Measurements from ENCODE around the gene RPS15. TPM values are rescaled to one million over a fixed set of nuclear protein-coding genes. Genes with fewer than 3 reads are reported as not detected.

Gene RPS15
- total RNA-seq, 1 donor from 2014 or later: 614 TPM

GRCh38 chr19:1430246-1430645, 8.0 kb upstream of the RPS15 start:
- H3K27ac Mint-ChIP-seq (ENCODE audit: unreplicated experiment): peak overlapping the region; percentile 12
- no peaks in the 10 kb centered on the region for H3K27me3 Mint-ChIP-seq (ENCODE audit: low read depth)
- peaks cover 5% of the 10 kb centered on the region for H3K36me3 Mint-ChIP-seq (ENCODE audit: low read depth)
- DNase-seq (ENCODE audit: low spot score): peak; percentile 84
- no peak overlapping the region for H3K4me3 Mint-ChIP-seq (ENCODE audit: unreplicated experiment)
- no peak for TF ChIP-seq CTCF (IDR thresholded peaks at IDR 0.05)
- no peaks in the 10 kb centered on the region for H3K9me3 Mint-ChIP-seq (ENCODE audit: low read depth)
- no peaks in the 10 kb centered on the region for H3K4me1 Mint-ChIP-seq (ENCODE audit: low read depth)

GRCh38 chr19:1431759-1432506, 6.3 kb upstream of the RPS15 start:
- Mint-ChIP-seq H3K36me3 (ENCODE audit: low read depth) (peaks cover 5% of the 10 kb centered on the region), H3K4me1 (ENCODE audit: low read depth) (no peaks in the 10 kb centered on the region), H3K9me3 (ENCODE audit: low read depth) (no peaks in the 10 kb centered on the region), H3K27me3 (ENCODE audit: low read depth) (no peaks in the 10 kb centered on the region), H3K27ac (ENCODE audit: unreplicated experiment) (no peak overlapping the region), H3K4me3 (ENCODE audit: unreplicated experiment) (no peak overlapping the region)
- DNase-seq (ENCODE audit: low spot score): no peak
- TF ChIP-seq CTCF (IDR thresholded peaks at IDR 0.05): no peak

GRCh38 chr19:1432507-1432887, 5.7 kb upstream of the RPS15 start:
- Mint-ChIP-seq H3K27me3 (ENCODE audit: low read depth) (no peaks in the 10 kb centered on the region), H3K9me3 (ENCODE audit: low read depth) (no peaks in the 10 kb centered on the region), H3K36me3 (ENCODE audit: low read depth) (peaks cover 5% of the 10 kb centered on the region), H3K4me1 (ENCODE audit: low read depth) (no peaks in the 10 kb centered on the region), H3K27ac (ENCODE audit: unreplicated experiment) (no peak overlapping the region), H3K4me3 (ENCODE audit: unreplicated experiment) (no peak overlapping the region)
- no peak for DNase-seq (ENCODE audit: low spot score)
- TF ChIP-seq CTCF (IDR thresholded peaks at IDR 0.05): no peak

DNA sequence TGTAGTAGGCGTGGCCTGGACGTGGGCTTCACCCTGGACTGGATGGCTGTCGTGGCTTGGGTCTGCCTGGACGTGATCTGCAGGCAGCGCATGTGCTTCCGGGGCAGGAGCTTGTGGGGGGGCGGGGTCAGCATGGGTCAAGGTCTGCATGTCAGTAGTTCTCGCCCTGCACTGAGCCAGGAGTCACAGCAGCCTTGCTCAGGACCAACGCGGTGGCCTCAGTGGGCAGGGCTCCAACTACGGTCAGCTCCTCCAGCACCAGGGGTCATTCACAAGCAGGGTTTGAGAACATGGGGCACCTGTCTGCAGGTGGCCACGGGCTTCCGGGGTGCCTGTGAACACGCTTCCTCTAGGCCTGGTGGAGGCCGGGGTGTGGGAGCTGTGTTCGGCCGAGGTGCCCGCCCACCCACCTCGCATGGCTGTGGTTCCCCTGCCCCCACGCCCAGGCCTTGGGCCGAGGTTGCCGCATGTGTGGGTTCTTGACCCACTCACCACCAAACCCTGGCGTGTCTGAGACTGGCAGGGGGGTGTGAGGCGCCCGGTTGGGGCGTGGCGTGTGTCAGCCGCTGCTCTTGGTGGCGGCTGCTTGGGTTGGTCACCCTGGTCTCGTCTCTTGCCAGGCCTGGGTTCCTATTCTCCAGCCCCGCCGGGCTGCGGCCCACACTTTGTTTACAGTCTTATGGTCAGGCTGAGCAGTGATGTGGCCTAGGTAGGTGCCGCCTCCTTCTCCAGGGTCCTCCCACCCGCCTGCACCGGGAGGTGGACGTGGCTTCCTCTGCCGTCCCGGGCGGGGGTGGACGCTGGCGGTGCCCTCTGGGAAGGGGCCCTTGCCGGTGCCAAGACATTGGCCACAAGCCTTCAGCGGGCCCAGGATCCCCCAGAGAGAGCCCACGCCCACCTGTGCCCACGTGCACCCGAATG, 4.8 kb upstream of the RPS15 start:
- no peak overlapping the region for H3K4me3 Mint-ChIP-seq (ENCODE audit: unreplicated experiment)
- no peaks in the 10 kb centered on the region for H3K27me3 Mint-ChIP-seq (ENCODE audit: low read depth)
- no peaks in the 10 kb centered on the region for H3K9me3 Mint-ChIP-seq (ENCODE audit: low read depth)
- no peak for DNase-seq (ENCODE audit: low spot score)
- peaks cover 5% of the 10 kb centered on the region for H3K36me3 Mint-ChIP-seq (ENCODE audit: low read depth)
- H3K4me1 Mint-ChIP-seq (ENCODE audit: low read depth): peaks cover 5% of the 10 kb centered on the region
- no peak overlapping the region for H3K27ac Mint-ChIP-seq (ENCODE audit: unreplicated experiment)
- no peak for TF ChIP-seq CTCF (IDR thresholded peaks at IDR 0.05)

GRCh38 chr19:1434040-1434366, 4.2 kb upstream of the RPS15 start:
- no peak for DNase-seq (ENCODE audit: low spot score)
- no peaks in the 10 kb centered on the region for H3K27me3 Mint-ChIP-seq (ENCODE audit: low read depth)
- H3K4me1 Mint-ChIP-seq (ENCODE audit: low read depth): peaks cover 6% of the 10 kb centered on the region
- no peak for TF ChIP-seq CTCF (IDR thresholded peaks at IDR 0.05)
- H3K27ac Mint-ChIP-seq (ENCODE audit: unreplicated experiment): no peak overlapping the region
- peaks cover 5% of the 10 kb centered on the region for H3K36me3 Mint-ChIP-seq (ENCODE audit: low read depth)
- no peaks in the 10 kb centered on the region for H3K9me3 Mint-ChIP-seq (ENCODE audit: low read depth)
- no peak overlapping the region for H3K4me3 Mint-ChIP-seq (ENCODE audit: unreplicated experiment)

Measured in chondrocyte (in vitro differentiated cells).